Heart right ventricle (tissue), 16 donors: ENCODE data around the gene LRFN5. TPM values are rescaled to one million over a fixed set of nuclear protein-coding genes. Genes with fewer than 3 reads are reported as not detected.

Experiments used
- ATAC-seq, 8 donors: fragments of 200-7000 bp; cut with Tn5 transposase; one replicate each; pipeline ENCODE4 v1.9.1; 2020; ENCODE audit warnings: mild to moderate bottlenecking in 8 of 8, moderate library complexity in 8 of 8, moderate number of reproducible peaks in 1 of 8
- DNase-seq, 2 donors: peaks; one replicate each; pipeline ENCODE4 v3.0.0-alpha.2; 2020
- H3K27ac ChIP-seq, 10 donors: fragments of 200-600 bp; sonication (generic) in 2 of 10; one replicate each; pipeline versions ENCODE4 v1.5.0 to v1.8.0; 2020 to 2022; ENCODE audit warnings: mild to moderate bottlenecking in 3 of 10
- H3K27me3 ChIP-seq, 7 donors: fragments of 200-600 bp; one replicate each; pipeline ENCODE4 v1.8.0; 2021 to 2022; ENCODE audit warnings: mild to moderate bottlenecking in 2 of 7
- H3K36me3 ChIP-seq, 9 donors: fragments of 200-600 bp; sonication (generic) in 1 of 9; one replicate each; pipeline versions ENCODE4 v1.5.0 to v1.8.0; 2020 to 2022; ENCODE audit warnings: mild to moderate bottlenecking in 2 of 9
- H3K4me1 ChIP-seq, 9 donors: fragments of 200-600 bp; sonication (generic) in 1 of 9; one replicate each; pipeline versions ENCODE4 v1.5.0 to v1.8.0; 2020 to 2022; ENCODE audit warnings: mild to moderate bottlenecking in 4 of 9
- H3K4me3 ChIP-seq, 10 donors: fragments of 200-600 bp; sonication (generic) in 2 of 10; one replicate each; pipeline versions ENCODE4 v1.5.0 to v1.8.0; 2020 to 2022; ENCODE audit warnings: mild to moderate bottlenecking in 7 of 10, moderate library complexity in 2 of 10
- H3K9me3 ChIP-seq, 11 donors: fragments of 200-600 bp in 10 of 11; sonication (generic) in 2 of 11; one replicate each; pipeline versions ENCODE4 v1.5.0 to v1.8.0; 2013 to 2022; ENCODE audit warnings: mild to moderate bottlenecking in 2 of 11, control low read depth in 1 of 11, moderate library complexity in 1 of 11
- CTCF ChIP-seq, 9 donors: fragments of 200-600 bp; sonication (generic) in 2 of 9; IDR thresholded peaks; one replicate each; pipeline versions ENCODE4 v1.5.0 to v1.8.0; 2021 to 2022; ENCODE audit warnings: antibody characterized with exemption in 9 of 9, mild to moderate bottlenecking in 5 of 9, moderate library complexity in 1 of 9
- WGBS, 2 donors: extraction: QIAGEN DNeasy Blood & Tissue Kit; methylation state at CpG; one replicate each; pipeline ENCODE4 v1.1.7; 2013; ENCODE audit warnings: inconsistent platforms in 1 of 2; 5-methylcytosine and 5-hydroxymethylcytosine counted together
- intact Hi-C, 10 donors: fragments of 100-400 bp; cut with DNase I; formaldehyde crosslinking; loops; one replicate each; pipeline versions ENCODE4 v1.11.1 to v1.14.2; 2022
- polyA plus RNA-seq, 2 donors: library from polyadenylated mRNA; stranded (reverse); fragments of 200-250 nt; gene quantifications; one replicate each; pipeline ENCODE4 v1.2.3, GENCODE V29; 2013
- total RNA-seq, 10 donors: library from RNA; stranded (reverse); fragmentation: NEBNext Ultra II Directional in 3 of 10; extraction: Animal tissue kit (Norgen Biotek cat#: 25700) in 3 of 10; gene quantifications; one replicate each; pipeline versions ENCODE4 v1.2.1 to v1.2.4, GENCODE V29; 2021 to 2023
- donor health status: Arrhythmogenic right ventricular cardiomyopathy.
- donor health status: ischemic (EF 13 %, LVEDD 7.1; RV severe dilation, severe dysfunction).
- donor health status: healthy with polysubstance abuse.
- donor health status: DM: no; HTN: yes; CAD: no.
- donor health status: DM: no; HTN: no; CAD: no.
- donor health status: ischemic (EF 25% LVEDD 6.9; RV normal size, moderate dysfunction).
- donor health status: ischemic (EF 25% LVEDD 5.7; RV mildly dilated, moderate dysfunction).
- donor health status: healthy.
- donor health status: DM: yes; HTN: yes; CAD: no.
- donor health status: Ischemic cardiomyopathy.
- donor health status: ischemic (EF 35%, LVEDD 5.7; RV mildly dilated, moderate dysfunction).
- donor health status: nonischemic (EF 11% LVEDD 7.7; RV severe dilation, severe dysfunction).
- donor health status: DM: yes; HTN: yes; CAD: no.
- donor health status: PGD.
- donor health status: ischemic (EF 29% LVEDD 5.4; RV normal size, mild dysfunction).
- donor health status: nonischemic (EF 23%, LVEDD 6.1; RV moderate dilation, normal function).

LRFN5 gene
- total and polyA plus RNA-seq, 12 donors = 0.13 to 1.5 (median 0.49) TPM; not detected in 1

GRCh38 chr14:41615011-41615595 lies 8.4 kb downstream of the LRFN5 start:
- Histone ChIP-seq H3K4me3 (no peak overlapping the region), H3K27me3 (peaks cover 0 to 30% (median 13%) of the 10 kb centered on the region in 7 donors), H3K27ac (no peak overlapping the region), H3K9me3 (no peaks in the 10 kb centered on the region), H3K36me3 (no peaks in the 10 kb centered on the region), H3K4me1 (peaks cover 0 to 1% (median 0%) of the 10 kb centered on the region in 9 donors)
- 84 to 87% methylated on average over 2 of the region's 2 CpGs for WGBS, 2 donors
- no peak for TF ChIP-seq CTCF (IDR thresholded peaks at IDR 0.05)
- DNase-seq (no peak), ATAC-seq (no peak)
- intact Hi-C loops = no loop called here

GRCh38 chr14:41623736-41624135 lies 17.1 kb downstream of the LRFN5 start:
- 65 to 67% methylated on average over 1 of the region's 1 CpG for WGBS, 2 donors
- intact Hi-C loops = no loop called here

GRCh38 chr14:41629876-41630275 lies 23.2 kb downstream of the LRFN5 start:
- ATAC-seq = no peak
- no peak overlapping the region for H3K4me3 ChIP-seq
- 33 to 58% methylated on average over 1 of the region's 1 CpG for WGBS, 2 donors
- no peaks in the 10 kb centered on the region for H3K9me3 ChIP-seq
- no peak overlapping the region for H3K27ac ChIP-seq
- no peak for DNase-seq
- no peaks in the 10 kb centered on the region for H3K27me3 ChIP-seq
- intact Hi-C loops = no loop called here
- no peaks in the 10 kb centered on the region for H3K36me3 ChIP-seq
- no peak for TF ChIP-seq CTCF (IDR thresholded peaks at IDR 0.05)
- H3K4me1 ChIP-seq = no peaks in the 10 kb centered on the region

More at GRCh38 chr14:41623736-41624135, 17.1 kb downstream of the LRFN5 start:
- DNase-seq (no peak), ATAC-seq (no peak)
- Histone ChIP-seq H3K4me3 (no peak overlapping the region), H3K36me3 (no peaks in the 10 kb centered on the region), H3K9me3 (no peaks in the 10 kb centered on the region), H3K4me1 (no peaks in the 10 kb centered on the region), H3K27me3 (no peaks in the 10 kb centered on the region), H3K27ac (no peak overlapping the region)
- TF ChIP-seq CTCF (IDR thresholded peaks at IDR 0.05) = no peak

- Histone ChIP-seq H3K27ac (no peak overlapping the region), H3K9me3 (peaks cover 0 to 6% (median 0%) of the 10 kb centered on the region in 11 donors), H3K36me3 (no peaks in the 10 kb centered on the region), H3K4me1 (no peaks in the 10 kb centered on the region), H3K27me3 (no peaks in the 10 kb centered on the region), H3K4me3 (no peak overlapping the region)
- 54 to 62% methylated on average over 3 of the region's 3 CpGs for WGBS, 2 donors
- DNase-seq (no peak), ATAC-seq (no peak)
- TF ChIP-seq CTCF (IDR thresholded peaks at IDR 0.05) = no peak
- intact Hi-C loops = no loop called here
Measured at GRCh38 chr14:41634286-41634685, 27.6 kb downstream of the LRFN5 start.
